Natural killer cell (primary cell): ENCODE measurements around the gene PKD1. TPM values are rescaled to one million over a fixed set of nuclear protein-coding genes. Genes with fewer than 3 reads are reported as not detected.

Experiments
- ATAC-seq, 3 donors: fragments of 150-1000 bp in 2 of 3; fragments of 200-7000 bp in 1 of 3; cut with Tn5 transposase; 1 replicate in 1 of 3; 2 replicates in 2 of 3; pipeline ENCODE4 v1.10.0; 2021; ENCODE audit warnings: mild to moderate bottlenecking in 2 of 3, moderate library complexity in 2 of 3
- DNase-seq, 2 donors: peaks; one replicate each; pipeline versions ENCODE4 v3.0.0 to v3.0.0-alpha.2; 2013 to 2021; ENCODE audit warnings: mixed read lengths in 1 of 2
- H3K27ac ChIP-seq: one replicate; pipeline ENCODE4 v1.5.1; 2013; ENCODE audit warnings: mild to moderate bottlenecking, low read length
- H3K27me3 ChIP-seq: one replicate; pipeline ENCODE4 v1.6.1; 2013; ENCODE audit warnings: low read length; ENCODE audit not compliant: control insufficient read depth, insufficient read depth
- H3K36me3 ChIP-seq: one replicate; pipeline ENCODE4 v1.6.1; 2013; ENCODE audit warnings: low read length; ENCODE audit not compliant: control insufficient read depth, insufficient read depth
- H3K4me1 ChIP-seq: one replicate; pipeline ENCODE4 v1.6.1; 2013; ENCODE audit warnings: low read length; ENCODE audit not compliant: control insufficient read depth, insufficient read depth
- H3K4me3 ChIP-seq: one replicate; pipeline ENCODE4 v1.5.1; 2013; ENCODE audit warnings: low read length
- H3K9me3 ChIP-seq: one replicate; pipeline ENCODE4 v1.6.1; 2013; ENCODE audit warnings: low read length; ENCODE audit not compliant: control insufficient read depth, insufficient read depth
- H3K27ac Mint-ChIP-seq, 2 donors: one replicate each; pipeline ENCODE4 v1.8.0; 2022; ENCODE audit warnings: mild to moderate bottlenecking in 2 of 2, mixed read lengths in 2 of 2, moderate library complexity in 1 of 2
- H3K27me3 Mint-ChIP-seq, 2 donors: one replicate each; pipeline ENCODE4 v1.8.0; 2022; ENCODE audit warnings: low read depth in 2 of 2, mixed read lengths in 2 of 2
- H3K36me3 Mint-ChIP-seq: one replicate; pipeline ENCODE4 v1.8.0; 2022; ENCODE audit warnings: mixed read lengths
- H3K4me1 Mint-ChIP-seq, 2 donors: one replicate each; pipeline ENCODE4 v1.8.0; 2022; ENCODE audit warnings: mixed read lengths in 2 of 2
- H3K4me3 Mint-ChIP-seq: one replicate; pipeline ENCODE4 v1.8.0; 2022; ENCODE audit warnings: mild to moderate bottlenecking, moderate library complexity, mixed read lengths
- H3K9me3 Mint-ChIP-seq, 2 donors: one replicate each; pipeline ENCODE4 v1.8.0; 2022; ENCODE audit warnings: mixed read lengths in 2 of 2
- CTCF ChIP-seq: fragments of 200-600 bp; IDR thresholded peaks from one replicate; pipeline ENCODE4 v1.8.0; 2022; ENCODE audit warnings: antibody characterized with exemption
- WGBS: methylation state at CpG from one replicate; pipeline ENCODE4 v1.1.7; 2013; ENCODE audit warnings: missing lambda C conversion rate; ENCODE audit not compliant: insufficient coverage; 5-methylcytosine and 5-hydroxymethylcytosine counted together
- intact Hi-C: fragments of 100-400 bp; cut with micrococcal nuclease; formaldehyde crosslinking; loops from one replicate; pipeline ENCODE4 v1.14.2; 2022
- total RNA-seq, 4 donors: library from RNA; stranded (reverse); fragments of 120-200 nt in 1 of 4; gene quantifications; one replicate each; pipeline versions ENCODE4 v1.2.3 to v1.2.4, GENCODE V29; 2013 to 2022

PKD1 gene
- total RNA-seq, 3 donors from 2014 or later (not counting 1 experiment from before 2014, with no cell fraction given), result 87.0 to 105 (median 99.1) TPM

- H3K36me3 Mint-ChIP-seq, result no peaks in the 10 kb centered on the region
- peaks cover 0 to 4% of the 10 kb centered on the region in 2 donors for H3K4me1 Mint-ChIP-seq
- Histone ChIP-seq H3K4me3 (no peak overlapping the region), H3K9me3 (no peaks in the 10 kb centered on the region), H3K27me3 (no peaks in the 10 kb centered on the region), H3K4me1 (no peaks in the 10 kb centered on the region), H3K27ac (no peak overlapping the region), H3K36me3 (peaks cover 59% of the 10 kb centered on the region)
- TF ChIP-seq CTCF, result no peak
- no peaks in the 10 kb centered on the region for H3K27me3 Mint-ChIP-seq
- no peak for ATAC-seq
- H3K4me3 Mint-ChIP-seq, result no peak overlapping the region
- WGBS, result 98% methylated on average over 30 of the region's 30 CpGs
- intact Hi-C loops, result no loop called here
- no peak for DNase-seq
- no peak overlapping the region for H3K27ac Mint-ChIP-seq
- no peaks in the 10 kb centered on the region for H3K9me3 Mint-ChIP-seq
Observed at GRCh38 chr16:2079311-2079800, 56.3 kb downstream of the PKD1 start.

- Histone ChIP-seq H3K4me3 (no peak overlapping the region), H3K4me1 (no peaks in the 10 kb centered on the region), H3K36me3 (peaks cover 59% of the 10 kb centered on the region), H3K27me3 (no peaks in the 10 kb centered on the region), H3K27ac (no peak overlapping the region), H3K9me3 (no peaks in the 10 kb centered on the region)
- no peaks in the 10 kb centered on the region for H3K36me3 Mint-ChIP-seq
- peaks cover 0 to 4% of the 10 kb centered on the region in 2 donors for H3K4me1 Mint-ChIP-seq
- 97% methylated on average over 23 of the region's 23 CpGs for WGBS
- ATAC-seq, result no peak
- H3K4me3 Mint-ChIP-seq, result no peak overlapping the region
- intact Hi-C loops, result no loop called here
- no peak overlapping the region for H3K27ac Mint-ChIP-seq
- DNase-seq, result no peak
- no peak for TF ChIP-seq CTCF
- H3K27me3 Mint-ChIP-seq, result no peaks in the 10 kb centered on the region
- H3K9me3 Mint-ChIP-seq, result no peaks in the 10 kb centered on the region
Observed at GRCh38 chr16:2078691-2079090, 57.0 kb downstream of the PKD1 start.

- Mint-ChIP-seq H3K4me3 (no peak overlapping the region), H3K27me3 (no peaks in the 10 kb centered on the region), H3K4me1 (peaks cover 0 to 4% of the 10 kb centered on the region in 2 donors), H3K9me3 (no peaks in the 10 kb centered on the region), H3K27ac (no peak overlapping the region), H3K36me3 (no peaks in the 10 kb centered on the region)
- no peak for ATAC-seq
- no peak for DNase-seq
- intact Hi-C loops, result no loop called here
- Histone ChIP-seq H3K9me3 (no peaks in the 10 kb centered on the region), H3K36me3 (peaks cover 59% of the 10 kb centered on the region), H3K27ac (no peak overlapping the region), H3K4me3 (no peak overlapping the region), H3K4me1 (no peaks in the 10 kb centered on the region), H3K27me3 (no peaks in the 10 kb centered on the region)
- WGBS, result 99% methylated on average over 5 of the region's 7 CpGs
- TF ChIP-seq CTCF, result no peak
Observed at GRCh38 chr16:2078096-2078495, 57.6 kb downstream of the PKD1 start.

GRCh38 chr16:2077696-2078095, 58.0 kb downstream of the PKD1 start:
- DNase-seq (no peak), ATAC-seq (no peak)
- intact Hi-C loops, result no loop called here
- H3K36me3 ChIP-seq, result peaks cover 60% of the 10 kb centered on the region
- Mint-ChIP-seq H3K36me3 (no peaks in the 10 kb centered on the region), H3K27me3 (no peaks in the 10 kb centered on the region), H3K9me3 (no peaks in the 10 kb centered on the region), H3K27ac (no peak overlapping the region), H3K4me1 (peaks cover 0 to 4% of the 10 kb centered on the region in 2 donors), H3K4me3 (no peak overlapping the region)
- H3K27me3 ChIP-seq, result no peaks in the 10 kb centered on the region
- WGBS, result 97% methylated on average over 21 of the region's 21 CpGs
- H3K4me3 ChIP-seq, result no peak overlapping the region
- H3K27ac ChIP-seq, result no peak overlapping the region
- H3K9me3 ChIP-seq, result no peaks in the 10 kb centered on the region
- TF ChIP-seq CTCF, result no peak
- H3K4me1 ChIP-seq, result no peaks in the 10 kb centered on the region
